Osteoblast (primary cell): ENCODE data around the gene SHROOM2. TPM values are rescaled to one million over a fixed set of nuclear protein-coding genes. Genes with fewer than 3 reads are reported as not detected.

ENCODE experiments used
- DNase-seq: peaks from one replicate; pipeline ENCODE4 v3.0.0; 2011; ENCODE audit warnings: low spot score, mixed read lengths; ENCODE audit not compliant: insufficient read length; ENCODE audit errors: missing footprints
- H2AFZ ChIP-seq: 2 replicates; pipeline ENCODE4 v1.6.0; 2011; ENCODE audit warnings: mild to moderate bottlenecking, low read length
- H3K27ac ChIP-seq: 2 replicates; pipeline ENCODE4 v1.5.1; 2011; ENCODE audit warnings: mild to moderate bottlenecking, low read depth, low read length, moderate library complexity
- H3K27me3 ChIP-seq: 2 replicates; pipeline ENCODE4 v1.6.0; 2012; ENCODE audit warnings: mild to moderate bottlenecking, control low read depth, inconsistent platforms, low read length, moderate library complexity; ENCODE audit not compliant: insufficient read depth
- H3K36me3 ChIP-seq: 2 replicates; pipeline ENCODE4 v1.5.1; 2011; ENCODE audit warnings: mild to moderate bottlenecking, low read length, control low read depth, moderate library complexity; ENCODE audit not compliant: insufficient read depth
- H3K4me1 ChIP-seq: 2 replicates; pipeline ENCODE4 v1.5.1; 2011; ENCODE audit warnings: mild to moderate bottlenecking, low read length, control low read depth, moderate library complexity; ENCODE audit not compliant: insufficient read depth
- H3K4me2 ChIP-seq: 2 replicates; pipeline ENCODE4 v1.6.0; 2011; ENCODE audit warnings: mild to moderate bottlenecking, low read length; ENCODE audit not compliant: insufficient read depth
- H3K4me3 ChIP-seq: fragments of 200-600 bp; sonication (generic); 3 replicates; pipeline ENCODE4 v1.5.1; 2012; ENCODE audit warnings: mild to moderate bottlenecking, low read length, inconsistent platforms; ENCODE audit not compliant: insufficient read depth
- H3K79me2 ChIP-seq: 2 replicates; pipeline ENCODE4 v1.6.0; 2012; ENCODE audit warnings: mild to moderate bottlenecking, low read length, control low read depth, inconsistent platforms; ENCODE audit not compliant: insufficient read depth
- H3K9me3 ChIP-seq: 2 replicates; pipeline ENCODE4 v1.5.1; 2011; ENCODE audit warnings: low read depth, low read length, control low read depth
- H4K20me1 ChIP-seq: 2 replicates; pipeline ENCODE4 v1.6.0; 2012; ENCODE audit warnings: mild to moderate bottlenecking, low read length, control low read depth; ENCODE audit not compliant: insufficient read depth
- total RNA-seq: library from RNA; depleted of rRNA; stranded (reverse); fragments of >200 nt; gene quantifications from 2 replicates; pipeline ENCODE4 v1.2.3, GENCODE V29; 2012
- TF ChIP-seq, protein P1 (sequence below): IDR thresholded peaks from 2 replicates; pipeline ENCODE4 v1.5.1; 2011; ENCODE audit warnings: mild to moderate bottlenecking, low read depth, low read length, moderate library complexity; ENCODE audit errors: extremely low read depth

Gene SHROOM2, protein sequence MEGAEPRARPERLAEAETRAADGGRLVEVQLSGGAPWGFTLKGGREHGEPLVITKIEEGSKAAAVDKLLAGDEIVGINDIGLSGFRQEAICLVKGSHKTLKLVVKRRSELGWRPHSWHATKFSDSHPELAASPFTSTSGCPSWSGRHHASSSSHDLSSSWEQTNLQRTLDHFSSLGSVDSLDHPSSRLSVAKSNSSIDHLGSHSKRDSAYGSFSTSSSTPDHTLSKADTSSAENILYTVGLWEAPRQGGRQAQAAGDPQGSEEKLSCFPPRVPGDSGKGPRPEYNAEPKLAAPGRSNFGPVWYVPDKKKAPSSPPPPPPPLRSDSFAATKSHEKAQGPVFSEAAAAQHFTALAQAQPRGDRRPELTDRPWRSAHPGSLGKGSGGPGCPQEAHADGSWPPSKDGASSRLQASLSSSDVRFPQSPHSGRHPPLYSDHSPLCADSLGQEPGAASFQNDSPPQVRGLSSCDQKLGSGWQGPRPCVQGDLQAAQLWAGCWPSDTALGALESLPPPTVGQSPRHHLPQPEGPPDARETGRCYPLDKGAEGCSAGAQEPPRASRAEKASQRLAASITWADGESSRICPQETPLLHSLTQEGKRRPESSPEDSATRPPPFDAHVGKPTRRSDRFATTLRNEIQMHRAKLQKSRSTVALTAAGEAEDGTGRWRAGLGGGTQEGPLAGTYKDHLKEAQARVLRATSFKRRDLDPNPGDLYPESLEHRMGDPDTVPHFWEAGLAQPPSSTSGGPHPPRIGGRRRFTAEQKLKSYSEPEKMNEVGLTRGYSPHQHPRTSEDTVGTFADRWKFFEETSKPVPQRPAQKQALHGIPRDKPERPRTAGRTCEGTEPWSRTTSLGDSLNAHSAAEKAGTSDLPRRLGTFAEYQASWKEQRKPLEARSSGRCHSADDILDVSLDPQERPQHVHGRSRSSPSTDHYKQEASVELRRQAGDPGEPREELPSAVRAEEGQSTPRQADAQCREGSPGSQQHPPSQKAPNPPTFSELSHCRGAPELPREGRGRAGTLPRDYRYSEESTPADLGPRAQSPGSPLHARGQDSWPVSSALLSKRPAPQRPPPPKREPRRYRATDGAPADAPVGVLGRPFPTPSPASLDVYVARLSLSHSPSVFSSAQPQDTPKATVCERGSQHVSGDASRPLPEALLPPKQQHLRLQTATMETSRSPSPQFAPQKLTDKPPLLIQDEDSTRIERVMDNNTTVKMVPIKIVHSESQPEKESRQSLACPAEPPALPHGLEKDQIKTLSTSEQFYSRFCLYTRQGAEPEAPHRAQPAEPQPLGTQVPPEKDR (N-terminal part only)
- 6.2 and 8.0 TPM in 2 replicates for total RNA-seq

DNA sequence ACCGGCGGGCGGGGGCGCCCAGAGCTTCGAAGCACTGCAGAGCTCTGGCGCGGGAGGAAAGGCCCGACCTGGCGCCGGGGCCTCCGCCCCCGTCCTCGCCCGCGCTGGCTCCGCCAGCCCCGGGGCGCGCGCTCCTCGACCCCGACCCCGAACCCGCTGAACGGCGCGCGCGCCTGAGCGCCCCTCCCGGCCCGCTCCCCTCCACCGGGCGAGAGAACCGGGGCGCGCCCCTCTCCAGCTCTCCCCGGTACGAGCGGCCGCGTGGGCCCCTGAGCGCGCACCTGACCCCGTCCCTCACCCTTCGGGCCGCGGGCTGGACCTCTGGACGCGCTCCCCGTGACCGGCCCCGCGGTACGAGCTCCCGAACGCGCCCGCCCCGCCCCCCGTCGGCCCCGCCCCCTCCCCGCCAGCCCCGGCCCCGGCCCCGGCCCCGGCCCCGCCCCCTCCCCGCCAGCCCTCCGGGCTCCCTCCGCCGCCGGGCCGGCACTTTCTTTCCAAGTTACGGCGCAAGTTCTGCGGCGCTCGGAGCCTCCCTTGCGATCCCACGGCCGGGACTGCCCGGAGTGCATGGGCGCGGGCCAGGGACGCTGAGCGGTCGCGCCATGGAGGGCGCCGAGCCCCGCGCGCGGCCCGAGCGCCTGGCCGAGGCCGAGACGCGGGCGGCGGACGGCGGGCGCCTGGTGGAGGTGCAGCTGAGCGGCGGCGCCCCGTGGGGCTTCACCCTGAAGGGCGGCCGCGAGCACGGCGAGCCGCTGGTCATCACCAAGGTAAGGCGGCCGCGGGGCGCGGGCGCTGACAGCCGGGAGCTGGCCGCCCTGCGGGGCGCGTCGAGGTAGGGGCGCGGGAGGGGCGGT is at the start of gene SHROOM2:
TSS of gene SHROOM2 (plus strand) at position 486 of the 854 bp plus-strand sequence. CDS start at position 603, 117 bp downstream.
- TF ChIP-seq, protein P1, sequence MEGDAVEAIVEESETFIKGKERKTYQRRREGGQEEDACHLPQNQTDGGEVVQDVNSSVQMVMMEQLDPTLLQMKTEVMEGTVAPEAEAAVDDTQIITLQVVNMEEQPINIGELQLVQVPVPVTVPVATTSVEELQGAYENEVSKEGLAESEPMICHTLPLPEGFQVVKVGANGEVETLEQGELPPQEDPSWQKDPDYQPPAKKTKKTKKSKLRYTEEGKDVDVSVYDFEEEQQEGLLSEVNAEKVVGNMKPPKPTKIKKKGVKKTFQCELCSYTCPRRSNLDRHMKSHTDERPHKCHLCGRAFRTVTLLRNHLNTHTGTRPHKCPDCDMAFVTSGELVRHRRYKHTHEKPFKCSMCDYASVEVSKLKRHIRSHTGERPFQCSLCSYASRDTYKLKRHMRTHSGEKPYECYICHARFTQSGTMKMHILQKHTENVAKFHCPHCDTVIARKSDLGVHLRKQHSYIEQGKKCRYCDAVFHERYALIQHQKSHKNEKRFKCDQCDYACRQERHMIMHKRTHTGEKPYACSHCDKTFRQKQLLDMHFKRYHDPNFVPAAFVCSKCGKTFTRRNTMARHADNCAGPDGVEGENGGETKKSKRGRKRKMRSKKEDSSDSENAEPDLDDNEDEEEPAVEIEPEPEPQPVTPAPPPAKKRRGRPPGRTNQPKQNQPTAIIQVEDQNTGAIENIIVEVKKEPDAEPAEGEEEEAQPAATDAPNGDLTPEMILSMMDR = no peak
- no peak for DNase-seq
- no peaks in the 10 kb centered on the region for H3K9me3 ChIP-seq
- no peaks in the 10 kb centered on the region for H3K36me3 ChIP-seq
- peaks cover 42% of the 10 kb centered on the region for H3K27me3 ChIP-seq
- H3K4me1 ChIP-seq = no peaks in the 10 kb centered on the region
- no peak within 1 kb of the TSS for H3K4me3 ChIP-seq
- H4K20me1 ChIP-seq = no peaks in the 10 kb centered on the region
- H2AFZ ChIP-seq = no peak within 1 kb of the TSS
- H3K4me2 ChIP-seq = no peak within 1 kb of the TSS
- H3K27ac ChIP-seq = no peak within 1 kb of the TSS
- H3K79me2 ChIP-seq = no peaks in the 10 kb centered on the region

DNA sequence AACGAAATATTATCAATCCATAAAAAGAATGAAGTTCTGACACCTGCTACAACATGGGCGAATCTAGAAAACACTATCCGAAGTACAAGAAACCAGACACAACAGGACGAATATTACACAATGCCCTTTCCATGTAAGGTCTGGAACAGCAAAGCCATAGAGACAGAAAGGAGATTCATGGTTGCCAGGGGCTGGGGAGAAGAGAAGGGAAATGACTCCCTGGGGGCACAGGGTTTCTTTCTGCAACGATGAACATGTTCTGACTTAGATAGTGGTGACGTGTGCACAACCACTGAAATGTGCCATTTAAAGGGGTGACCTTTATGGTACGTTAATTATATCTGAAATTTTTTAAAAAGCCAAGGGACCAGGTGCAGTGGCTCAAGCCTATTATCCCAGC is 48.9 kb upstream of the SHROOM2 start:
- DNase-seq = no peak
- Histone ChIP-seq H3K4me2 (no peak overlapping the region), H3K4me1 (no peaks in the 10 kb centered on the region)

GRCh38 chrX:9738151-9738550 is 48.1 kb upstream of the SHROOM2 start:
- H3K79me2 ChIP-seq = no peaks in the 10 kb centered on the region
- H3K27ac ChIP-seq = no peak overlapping the region
- H3K4me3 ChIP-seq = no peak overlapping the region
- TF ChIP-seq, protein P1 = no peak
- peaks cover 3% of the 10 kb centered on the region for H3K9me3 ChIP-seq
- no peak overlapping the region for H2AFZ ChIP-seq
- H4K20me1 ChIP-seq = no peaks in the 10 kb centered on the region
- DNase-seq = no peak
- no peaks in the 10 kb centered on the region for H3K36me3 ChIP-seq
- H3K4me2 ChIP-seq = no peak overlapping the region
- H3K4me1 ChIP-seq = no peaks in the 10 kb centered on the region
- no peaks in the 10 kb centered on the region for H3K27me3 ChIP-seq

More for the DNA sequence above, 48.9 kb upstream of the SHROOM2 start:
- Histone ChIP-seq H3K4me3 (no peak overlapping the region), H3K27ac (no peak overlapping the region), H4K20me1 (no peaks in the 10 kb centered on the region), H2AFZ (no peak overlapping the region), H3K9me3 (peaks cover 4% of the 10 kb centered on the region), H3K27me3 (no peaks in the 10 kb centered on the region), H3K79me2 (no peaks in the 10 kb centered on the region), H3K36me3 (no peaks in the 10 kb centered on the region)
- TF ChIP-seq, protein P1 = no peak
